Measurements from ENCODE around the gene ACSL6. TPM values are rescaled to one million over a fixed set of nuclear protein-coding genes. Genes with fewer than 3 reads are reported as not detected.

ACSL6 gene
- total RNA-seq, 1 experiment from 2014 or later, result 4.8 TPM

DNA sequence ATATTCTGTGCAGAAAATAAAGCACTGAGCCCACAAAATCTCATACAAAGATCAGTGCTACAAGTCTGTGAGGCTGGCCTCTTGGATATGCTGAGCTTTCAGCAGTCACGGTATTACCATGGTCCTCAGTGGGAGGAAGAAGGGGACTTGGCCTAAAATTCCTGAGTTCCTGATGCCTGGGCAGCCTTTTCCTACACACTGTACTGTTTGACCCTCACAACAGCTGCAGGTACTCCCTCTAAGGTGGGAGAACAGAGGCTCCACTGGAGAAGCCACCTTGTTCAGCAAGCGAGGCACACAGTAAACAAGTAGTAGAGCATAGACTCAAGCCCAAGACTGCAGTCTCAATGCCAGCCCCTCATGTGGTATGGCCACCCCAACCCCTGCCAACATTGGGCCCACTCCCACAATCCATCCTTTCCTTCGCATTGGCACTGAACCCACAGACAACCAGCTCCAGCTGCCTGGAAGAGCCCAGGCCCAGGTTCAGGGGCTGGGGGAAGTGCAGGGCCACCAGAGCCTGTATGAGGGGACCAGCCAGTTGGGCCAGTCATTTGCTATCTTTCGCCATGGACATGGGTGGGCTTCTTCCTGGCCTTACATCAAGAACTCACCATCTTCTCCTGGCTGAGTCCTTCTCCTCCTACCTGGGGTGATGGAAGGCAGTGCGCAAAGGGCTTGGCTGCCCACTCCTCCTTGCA is 14.3 kb downstream of the ACSL6 start:
- Mint-ChIP-seq H3K27ac (no peak overlapping the region), H3K36me3 (no peaks in the 10 kb centered on the region), H3K9me3 (no peaks in the 10 kb centered on the region), H3K4me3 (no peak overlapping the region), H3K4me1 (peaks cover 33% of the 10 kb centered on the region), H3K27me3 (ENCODE audit: low read depth) (no peaks in the 10 kb centered on the region; the same call in 1 of the 2 replicates)
- ATAC-seq (no peak), DNase-seq (ENCODE audit: low spot score) (no peak)
- CTCF ChIA-PET, result interaction anchor here (1.5 kb wide), 1 partner anchor 11 kb away, joined by 4 read pairs; no protein-coding TSS in a partner anchor
- TF ChIP-seq EMX1 (CRISPR knock-in tag; IDR thresholded peaks at IDR 0.05), result no peak
- POLR2A ChIA-PET, result no interaction called here

- CTCF ChIA-PET, result interaction anchor here (1.5 to 1.6 kb wide), 2 partner anchors 11 to 15 kb away, joined by 3 to 4 read pairs; partner anchors contain the start of gene ACSL6
- POLR2A ChIA-PET, result interaction anchor here (0.7 kb wide), 1 partner anchor 212 kb away, joined by 3 read pairs; no protein-coding TSS in a partner anchor
- no peak for ATAC-seq
- TF ChIP-seq SMAD3 (CRISPR knock-in tag; IDR thresholded peaks at IDR 0.05; ENCODE audit: borderline replicate concordance) (no peak), GABPB1 (CRISPR knock-in tag; IDR thresholded peaks at IDR 0.05) (peak; percentile 27; the same call in 1 of the 2 replicates)
- Mint-ChIP-seq H3K4me3 (no peak overlapping the region), H3K27ac (no peak overlapping the region; the same call in 1 of the 2 replicates), H3K27me3 (ENCODE audit: low read depth) (no peaks in the 10 kb centered on the region; the same call in 1 of the 2 replicates), H3K9me3 (no peaks in the 10 kb centered on the region), H3K36me3 (no peaks in the 10 kb centered on the region), H3K4me1 (peaks cover 32% of the 10 kb centered on the region)
- no peak for DNase-seq (ENCODE audit: low spot score)
Observed at GRCh38 chr5:131996210-131997025, 15.0 kb downstream of the ACSL6 start.

DNA sequence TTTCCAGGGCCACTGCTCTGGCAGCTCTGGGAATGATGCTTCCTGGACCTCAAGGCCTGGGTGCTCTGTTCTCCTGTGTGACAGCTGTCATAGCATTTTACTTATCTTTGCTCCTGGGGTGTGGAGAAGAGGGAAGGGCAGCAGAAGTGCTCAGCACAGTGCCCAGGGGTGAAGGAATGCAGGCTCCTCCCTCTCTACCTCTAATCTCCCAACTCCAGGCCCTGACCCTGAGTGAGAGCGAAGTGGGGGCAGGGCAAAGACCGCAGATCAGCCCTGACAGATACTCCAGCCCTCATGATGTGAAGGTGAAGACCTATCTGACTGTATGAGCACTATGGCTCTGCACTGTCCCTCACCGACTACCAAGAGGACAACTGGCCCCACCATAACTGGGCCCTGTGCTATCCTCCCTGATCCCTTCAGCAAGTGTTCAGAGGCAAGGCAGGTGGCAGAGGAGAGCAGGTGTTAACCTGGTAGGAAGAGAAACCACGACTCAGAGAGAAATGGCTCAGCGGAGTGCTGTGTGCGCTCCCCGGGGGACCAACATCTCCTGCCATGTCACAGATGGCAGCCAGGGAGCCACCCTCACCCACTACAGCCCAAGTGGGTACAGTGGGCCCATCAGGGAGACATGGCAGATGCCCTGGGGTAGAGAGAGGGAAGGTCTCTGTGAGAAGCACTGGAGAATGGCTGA is 16.8 kb downstream of the ACSL6 start:
- Mint-ChIP-seq H3K27ac (no peak overlapping the region), H3K27me3 (ENCODE audit: low read depth) (no peaks in the 10 kb centered on the region; the same call in 1 of the 2 replicates), H3K9me3 (no peaks in the 10 kb centered on the region), H3K4me1 (peaks cover 19% of the 10 kb centered on the region), H3K36me3 (no peaks in the 10 kb centered on the region), H3K4me3 (no peak overlapping the region)
- ATAC-seq (peak; percentile 81), DNase-seq (ENCODE audit: low spot score) (no peak)
- ChIA-PET POLR2A (no interaction called here), CTCF (interaction anchor here (0.9 kb wide), 1 partner anchor 68 kb away, joined by 3 read pairs; no protein-coding TSS in a partner anchor)
- TF ChIP-seq SMAD3 (CRISPR knock-in tag; IDR thresholded peaks at IDR 0.05; ENCODE audit: borderline replicate concordance), result no peak
- no peak for TF ChIP-seq NR1H2 (CRISPR knock-in tag; IDR thresholded peaks at IDR 0.05)
- no peak for TF ChIP-seq NFE2L1 (CRISPR knock-in tag; IDR thresholded peaks at IDR 0.05)
- TF ChIP-seq ZNF232 (CRISPR knock-in tag; IDR thresholded peaks at IDR 0.05), result no peak
- TF ChIP-seq EMX1 (CRISPR knock-in tag; IDR thresholded peaks at IDR 0.05), result no peak
- TF ChIP-seq MLX (CRISPR knock-in tag; IDR thresholded peaks at IDR 0.05), result no peak
- TF ChIP-seq PRDM15 (CRISPR knock-in tag; IDR thresholded peaks at IDR 0.05), result no peak
- TF ChIP-seq, protein P1, sequence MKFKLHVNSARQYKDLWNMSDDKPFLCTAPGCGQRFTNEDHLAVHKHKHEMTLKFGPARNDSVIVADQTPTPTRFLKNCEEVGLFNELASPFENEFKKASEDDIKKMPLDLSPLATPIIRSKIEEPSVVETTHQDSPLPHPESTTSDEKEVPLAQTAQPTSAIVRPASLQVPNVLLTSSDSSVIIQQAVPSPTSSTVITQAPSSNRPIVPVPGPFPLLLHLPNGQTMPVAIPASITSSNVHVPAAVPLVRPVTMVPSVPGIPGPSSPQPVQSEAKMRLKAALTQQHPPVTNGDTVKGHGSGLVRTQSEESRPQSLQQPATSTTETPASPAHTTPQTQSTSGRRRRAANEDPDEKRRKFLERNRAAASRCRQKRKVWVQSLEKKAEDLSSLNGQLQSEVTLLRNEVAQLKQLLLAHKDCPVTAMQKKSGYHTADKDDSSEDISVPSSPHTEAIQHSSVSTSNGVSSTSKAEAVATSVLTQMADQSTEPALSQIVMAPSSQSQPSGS (CRISPR knock-in tag; IDR thresholded peaks at IDR 0.05; ENCODE audit: borderline replicate concordance, low read depth), result no peak
- TF ChIP-seq PRRX2 (CRISPR knock-in tag; IDR thresholded peaks at IDR 0.05), result no peak
- TF ChIP-seq ZNF121 (CRISPR knock-in tag; IDR thresholded peaks at IDR 0.05), result no peak
- TF ChIP-seq, protein P2, sequence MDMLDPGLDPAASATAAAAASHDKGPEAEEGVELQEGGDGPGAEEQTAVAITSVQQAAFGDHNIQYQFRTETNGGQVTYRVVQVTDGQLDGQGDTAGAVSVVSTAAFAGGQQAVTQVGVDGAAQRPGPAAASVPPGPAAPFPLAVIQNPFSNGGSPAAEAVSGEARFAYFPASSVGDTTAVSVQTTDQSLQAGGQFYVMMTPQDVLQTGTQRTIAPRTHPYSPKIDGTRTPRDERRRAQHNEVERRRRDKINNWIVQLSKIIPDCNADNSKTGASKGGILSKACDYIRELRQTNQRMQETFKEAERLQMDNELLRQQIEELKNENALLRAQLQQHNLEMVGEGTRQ (CRISPR knock-in tag; IDR thresholded peaks at IDR 0.05), result no peak
- no peak for TF ChIP-seq ZNF396 (CRISPR knock-in tag; IDR thresholded peaks at IDR 0.05; ENCODE audit: borderline replicate concordance)
- no peak for TF ChIP-seq FOXJ3 (CRISPR knock-in tag; IDR thresholded peaks at IDR 0.05; ENCODE audit: borderline replicate concordance)
- no peak for TF ChIP-seq ZMAT4 (CRISPR knock-in tag; IDR thresholded peaks at IDR 0.05)
- TF ChIP-seq ETV6 (CRISPR knock-in tag; IDR thresholded peaks at IDR 0.05), result no peak
- no peak for TF ChIP-seq JAZF1 (CRISPR knock-in tag; IDR thresholded peaks at IDR 0.05)
- no peak for TF ChIP-seq ZBTB43 (CRISPR knock-in tag; IDR thresholded peaks at IDR 0.05)
